ENCODE measurements around the gene GPR27. TPM values are rescaled to one million over a fixed set of nuclear protein-coding genes. Genes with fewer than 3 reads are reported as not detected.
A peak's percentile ranks its signal among the peaks of the same experiment; 100 is the strongest.

Gene GPR27
- total RNA-seq, 1 donor: not detected

GRCh38 chr3:71710906-71711494 is 42.7 kb upstream of the GPR27 start:
- TF ChIP-seq CTCF (IDR thresholded peaks at IDR 0.05; ENCODE audit: insufficient read depth, low read length): peak; percentile 60
- peak; percentile 68 for DNase-seq (ENCODE audit: low read depth)

GRCh38 chr3:71713041-71713440 is 40.6 kb upstream of the GPR27 start:
- TF ChIP-seq CTCF (IDR thresholded peaks at IDR 0.05; ENCODE audit: insufficient read depth, low read length): no peak
- no peak for DNase-seq (ENCODE audit: low read depth)
- no peak overlapping the region for H3K4me3 ChIP-seq (ENCODE audit: low read depth, low read length)

More at GRCh38 chr3:71710906-71711494, 42.7 kb upstream of the GPR27 start:
- H3K4me3 ChIP-seq (ENCODE audit: low read depth, low read length): no peak overlapping the region

- TF ChIP-seq CTCF (IDR thresholded peaks at IDR 0.05; ENCODE audit: insufficient read depth, low read length): no peak
- DNase-seq (ENCODE audit: low read depth): no peak
- H3K4me3 ChIP-seq (ENCODE audit: low read depth, low read length): no peak overlapping the region
Measured at GRCh38 chr3:71714595-71714994, 39.1 kb upstream of the GPR27 start.

- no peak for DNase-seq (ENCODE audit: low read depth)
- TF ChIP-seq CTCF (IDR thresholded peaks at IDR 0.05; ENCODE audit: insufficient read depth, low read length): no peak
- H3K4me3 ChIP-seq (ENCODE audit: low read depth, low read length): no peak overlapping the region
Measured at GRCh38 chr3:71718072-71718471, 35.6 kb upstream of the GPR27 start.

GRCh38 chr3:71721002-71721401 is 32.7 kb upstream of the GPR27 start:
- H3K4me3 ChIP-seq (ENCODE audit: low read depth, low read length): no peak overlapping the region
- DNase-seq (ENCODE audit: low read depth): no peak
- TF ChIP-seq CTCF (IDR thresholded peaks at IDR 0.05; ENCODE audit: insufficient read depth, low read length): no peak

GRCh38 chr3:71721651-71722157 is 32.0 kb upstream of the GPR27 start:
- no peak for TF ChIP-seq CTCF (IDR thresholded peaks at IDR 0.05; ENCODE audit: insufficient read depth, low read length)
- H3K4me3 ChIP-seq (ENCODE audit: low read depth, low read length): no peak overlapping the region
- no peak for DNase-seq (ENCODE audit: low read depth)

GRCh38 chr3:71722693-71723092 is 31.0 kb upstream of the GPR27 start:
- H3K4me3 ChIP-seq (ENCODE audit: low read depth, low read length): no peak overlapping the region
- TF ChIP-seq CTCF (IDR thresholded peaks at IDR 0.05; ENCODE audit: insufficient read depth, low read length): no peak
- no peak for DNase-seq (ENCODE audit: low read depth)

Measured in fibroblast of the aortic adventitia (primary cell).